HepG2 (cell line): ENCODE measurements around the gene CTDNEP1. TPM values are rescaled to one million over a fixed set of nuclear protein-coding genes. Genes with fewer than 3 reads are reported as not detected.
A peak's percentile ranks its signal among the peaks of the same experiment; 100 is the strongest.

Source experiments
- BRCA1 ChIP-seq: sonication (generic); formaldehyde crosslinking; IDR thresholded peaks from 2 replicates; pipeline ENCODE4 v1.4.0; 2020; ENCODE audit warnings: missing genetic modification reagents
- E2F5 ChIP-seq: sonication (generic); formaldehyde crosslinking; conservative IDR thresholded peaks from 2 replicates; pipeline ENCODE4 v1.4.0; 2020; ENCODE audit warnings: missing genetic modification reagents
- GFI1 ChIP-seq: sonication (generic); formaldehyde crosslinking; IDR thresholded peaks from 2 replicates; pipeline ENCODE4 v1.5.0; 2020; ENCODE audit warnings: missing genetic modification reagents, mild to moderate bottlenecking, borderline replicate concordance
- GMEB2 ChIP-seq: IDR thresholded peaks from 2 replicates; pipeline ENCODE4 v1.6.1; 2016; ENCODE audit warnings: missing biosample characterization, missing genetic modification reagents, low read depth
- KDM5A ChIP-seq: fragments of 200-600 bp; sonication (generic); IDR thresholded peaks from 2 replicates; pipeline ENCODE4 v1.7.0; 2018; ENCODE audit warnings: antibody characterized with exemption, mild to moderate bottlenecking, low read length, borderline replicate concordance
- MLX ChIP-seq: IDR thresholded peaks from 2 replicates; pipeline ENCODE4 v1.6.1; 2016
- TFAP4 ChIP-seq: sonication (generic); IDR thresholded peaks from 2 replicates; pipeline ENCODE4 v1.6.1; 2016; ENCODE audit warnings: low read depth, borderline replicate concordance
- ZBED4 ChIP-seq: sonication (generic); formaldehyde crosslinking; IDR thresholded peaks from 2 replicates; pipeline ENCODE4 v1.4.0; 2020; ENCODE audit warnings: missing genetic modification reagents, borderline replicate concordance
- ZBTB10 ChIP-seq: sonication (generic); formaldehyde crosslinking; IDR thresholded peaks from 2 replicates; pipeline ENCODE4 v1.4.0; 2020; ENCODE audit warnings: missing genetic modification reagents, borderline replicate concordance
- ZBTB39 ChIP-seq: sonication (generic); formaldehyde crosslinking; IDR thresholded peaks from 2 replicates; pipeline ENCODE4 v1.5.0; 2020; ENCODE audit warnings: missing genetic modification reagents
- ZBTB42 ChIP-seq: sonication (generic); formaldehyde crosslinking; IDR thresholded peaks from 2 replicates; pipeline ENCODE4 v1.5.0; 2020; ENCODE audit warnings: mild to moderate bottlenecking, missing genetic modification reagents
- ZBTB7B ChIP-seq: sonication (generic); formaldehyde crosslinking; IDR thresholded peaks from 2 replicates; pipeline ENCODE4 v1.4.0; 2020; ENCODE audit warnings: missing genetic modification reagents
- ZEB1 ChIP-seq: IDR thresholded peaks from 2 replicates; pipeline ENCODE4 v1.6.1; 2012; ENCODE audit warnings: mild to moderate bottlenecking, low read depth, inconsistent platforms; ENCODE audit not compliant: insufficient replicate concordance
- ZNF556 ChIP-seq: sonication (generic); formaldehyde crosslinking; IDR thresholded peaks from 2 replicates; pipeline ENCODE4 v1.4.0; 2020; ENCODE audit warnings: mild to moderate bottlenecking, missing genetic modification reagents, borderline replicate concordance
- ZZZ3 ChIP-seq: sonication (generic); formaldehyde crosslinking; IDR thresholded peaks from 2 replicates; pipeline ENCODE4 v1.4.0; 2020; ENCODE audit warnings: missing genetic modification reagents, mild to moderate bottlenecking, borderline replicate concordance
- polyA plus RNA-seq, 8 experiments: library from polyadenylated mRNA; depleted of rRNA in 3 of 8; stranded (reverse) in 7 of 8; unstranded in 1 of 8; fragments of >200 nt; fragmentation: Illumina TruSeq in 4 of 8; extraction: Trizol in 4 of 8; gene quantifications; 2 replicates each; pipeline versions ENCODE4 v1.2.1 to v1.2.3, GENCODE V29; 2011 to 2016; ENCODE audit warnings: low read depth in 4 of 8, missing spikeins in 1 of 8, mixed read lengths in 1 of 8; ENCODE audit not compliant: insufficient read depth in 1 of 8
- total RNA-seq, 5 experiments: library from RNA; depleted of rRNA; stranded (reverse); fragments of >200 nt; fragmentation: Illumina TruSeq; extraction: Trizol; gene quantifications; 2 replicates each; pipeline ENCODE4 v1.2.3, GENCODE V29; 2016; ENCODE audit warnings: low read depth in 1 of 5

The CTDNEP1 gene
- total and polyA plus RNA-seq, 2 of the 13 experiments (the other 11 are each of a cell fraction or from before 2014, with no cell fraction given), result 19.8 to 118 TPM

- TF ChIP-seq E2F5 (CRISPR knock-in tag), result no peak
- no peak for TF ChIP-seq ZEB1
- TF ChIP-seq ZBTB42 (CRISPR knock-in tag), result no peak
- 0 out of 2 replicates have a peak, but pooled peaks have one; percentile 24 for TF ChIP-seq ZBTB7B (CRISPR knock-in tag)
- peak; percentile 77; the same call in 1 of the 2 replicates for TF ChIP-seq TFAP4
- TF ChIP-seq ZZZ3 (CRISPR knock-in tag), result no peak
- no peak for TF ChIP-seq KDM5A
- TF ChIP-seq GMEB2 (CRISPR knock-in tag), result no peak
- no peak for TF ChIP-seq MLX (CRISPR knock-in tag)
- TF ChIP-seq ZBTB39 (CRISPR knock-in tag), result no peak
- no peak for TF ChIP-seq ZNF556 (CRISPR knock-in tag)
- no peak for TF ChIP-seq BRCA1 (CRISPR knock-in tag)
- TF ChIP-seq GFI1 (CRISPR knock-in tag), result no peak
- TF ChIP-seq ZBED4 (CRISPR knock-in tag), result no peak; the same call in 1 of the 2 replicates
- 0 out of 2 replicates have a peak, but pooled peaks have one; percentile 28 for TF ChIP-seq ZBTB10 (CRISPR knock-in tag)
These were observed 44.8 kb upstream of the CTDNEP1 start (continued) for GRCh38 chr17:7296189-7296861.
